ENCODE results near the gene CRMP1. TPM values are rescaled to one million over a fixed set of nuclear protein-coding genes. Genes with fewer than 3 reads are reported as not detected.
"Not testable (repeated sequence)": the region's sequence is repeated elsewhere in the genome, so short reads cannot be mapped to it uniquely, and the experiment has no call there.

Gene CRMP1
- total and polyA plus RNA-seq, 8 donors = 5.2 to 76.2 (median 64.0) TPM

DNA sequence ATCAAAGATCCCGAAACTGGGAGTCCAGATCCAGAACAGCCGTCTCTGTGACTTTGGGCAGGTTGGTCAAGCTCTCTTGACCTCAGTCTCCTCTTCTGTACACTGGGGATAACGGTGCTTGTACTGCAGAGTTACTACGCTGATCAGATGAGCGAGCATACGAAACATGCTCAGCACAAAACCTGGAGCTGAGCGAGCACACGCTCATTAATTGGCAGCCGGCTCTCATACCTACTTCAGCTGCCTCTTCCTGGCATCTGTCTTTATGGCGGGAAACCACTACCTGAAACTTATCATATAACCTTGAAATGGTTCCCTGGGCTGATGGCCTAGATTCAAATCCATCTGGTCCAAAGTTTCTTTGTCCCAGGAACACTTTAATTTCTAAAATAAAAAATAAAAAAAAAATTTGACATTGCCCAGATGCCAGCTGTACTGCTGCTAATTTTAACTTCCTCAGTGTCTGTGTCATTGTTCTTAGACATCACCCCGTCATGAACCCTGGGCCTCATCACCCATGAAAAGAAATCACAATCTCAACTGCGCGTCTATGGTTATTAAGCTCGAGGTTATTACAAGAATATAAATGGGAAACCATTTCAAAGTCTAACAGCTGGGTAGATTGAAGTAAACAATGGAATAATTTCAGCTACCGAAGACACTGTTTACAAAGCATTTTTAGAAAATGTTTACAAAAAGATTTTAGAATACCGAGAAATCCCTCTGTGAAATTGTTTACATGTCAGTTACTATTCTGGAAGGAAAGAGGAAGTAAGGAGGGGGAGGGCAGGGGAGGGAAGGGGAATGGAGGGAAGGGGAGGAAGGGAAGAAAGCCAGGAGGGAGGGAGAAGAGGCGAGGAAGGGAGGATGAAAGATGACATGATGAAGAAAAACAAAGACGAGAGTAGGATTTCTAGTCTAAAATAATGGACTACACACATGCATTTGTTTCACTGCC, 49.0 kb downstream of the CRMP1 start:
- H3K27ac ChIP-seq = no peak overlapping the region
- no peak for ATAC-seq
- TF ChIP-seq, protein P1, sequence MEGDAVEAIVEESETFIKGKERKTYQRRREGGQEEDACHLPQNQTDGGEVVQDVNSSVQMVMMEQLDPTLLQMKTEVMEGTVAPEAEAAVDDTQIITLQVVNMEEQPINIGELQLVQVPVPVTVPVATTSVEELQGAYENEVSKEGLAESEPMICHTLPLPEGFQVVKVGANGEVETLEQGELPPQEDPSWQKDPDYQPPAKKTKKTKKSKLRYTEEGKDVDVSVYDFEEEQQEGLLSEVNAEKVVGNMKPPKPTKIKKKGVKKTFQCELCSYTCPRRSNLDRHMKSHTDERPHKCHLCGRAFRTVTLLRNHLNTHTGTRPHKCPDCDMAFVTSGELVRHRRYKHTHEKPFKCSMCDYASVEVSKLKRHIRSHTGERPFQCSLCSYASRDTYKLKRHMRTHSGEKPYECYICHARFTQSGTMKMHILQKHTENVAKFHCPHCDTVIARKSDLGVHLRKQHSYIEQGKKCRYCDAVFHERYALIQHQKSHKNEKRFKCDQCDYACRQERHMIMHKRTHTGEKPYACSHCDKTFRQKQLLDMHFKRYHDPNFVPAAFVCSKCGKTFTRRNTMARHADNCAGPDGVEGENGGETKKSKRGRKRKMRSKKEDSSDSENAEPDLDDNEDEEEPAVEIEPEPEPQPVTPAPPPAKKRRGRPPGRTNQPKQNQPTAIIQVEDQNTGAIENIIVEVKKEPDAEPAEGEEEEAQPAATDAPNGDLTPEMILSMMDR (IDR thresholded peaks at IDR 0.05) = no peak
- no peaks in the 10 kb centered on the region for H3K27me3 ChIP-seq
- no peaks in the 10 kb centered on the region for H3K36me3 ChIP-seq
- intact Hi-C loops (cut with DNase I) = no loop called here
- DNase-seq = peak in 2 of 4 donors; percentile 31 to 59
- H3K4me3 ChIP-seq = no peak overlapping the region
- peaks cover 0 to 5% of the 10 kb centered on the region in 2 donors for H3K4me1 ChIP-seq
- no peaks in the 10 kb centered on the region for H3K9me3 ChIP-seq

DNA sequence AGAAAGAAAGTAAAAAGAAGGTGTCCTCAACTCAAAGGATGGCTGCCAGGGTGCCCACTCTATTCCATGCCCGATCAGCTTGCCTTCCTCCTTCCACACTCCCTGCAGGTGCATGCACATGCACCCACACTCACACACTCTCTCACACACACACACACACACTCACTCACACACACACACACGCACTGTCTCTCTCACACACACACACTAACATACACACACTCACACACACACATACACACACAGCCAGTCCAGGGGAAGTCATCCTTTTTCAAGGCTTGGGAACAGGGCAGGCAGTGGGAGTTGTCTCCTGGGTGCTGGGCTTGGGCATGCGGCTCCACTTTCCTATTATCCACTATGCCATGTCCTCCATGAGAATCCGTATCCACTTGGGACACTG, 50.4 kb downstream of the CRMP1 start:
- Histone ChIP-seq H3K27ac (no peak overlapping the region), H3K27me3 (no peaks in the 10 kb centered on the region), H3K9me3 (no peaks in the 10 kb centered on the region), H3K4me3 (no peak overlapping the region), H3K4me1 (peaks cover 0 to 5% of the 10 kb centered on the region in 2 donors), H3K36me3 (no peaks in the 10 kb centered on the region)
- TF ChIP-seq, protein P1 (IDR thresholded peaks at IDR 0.05) = no peak
- ATAC-seq (no peak), DNase-seq (no peak)
- intact Hi-C loops (cut with DNase I) = no loop called here

DNA sequence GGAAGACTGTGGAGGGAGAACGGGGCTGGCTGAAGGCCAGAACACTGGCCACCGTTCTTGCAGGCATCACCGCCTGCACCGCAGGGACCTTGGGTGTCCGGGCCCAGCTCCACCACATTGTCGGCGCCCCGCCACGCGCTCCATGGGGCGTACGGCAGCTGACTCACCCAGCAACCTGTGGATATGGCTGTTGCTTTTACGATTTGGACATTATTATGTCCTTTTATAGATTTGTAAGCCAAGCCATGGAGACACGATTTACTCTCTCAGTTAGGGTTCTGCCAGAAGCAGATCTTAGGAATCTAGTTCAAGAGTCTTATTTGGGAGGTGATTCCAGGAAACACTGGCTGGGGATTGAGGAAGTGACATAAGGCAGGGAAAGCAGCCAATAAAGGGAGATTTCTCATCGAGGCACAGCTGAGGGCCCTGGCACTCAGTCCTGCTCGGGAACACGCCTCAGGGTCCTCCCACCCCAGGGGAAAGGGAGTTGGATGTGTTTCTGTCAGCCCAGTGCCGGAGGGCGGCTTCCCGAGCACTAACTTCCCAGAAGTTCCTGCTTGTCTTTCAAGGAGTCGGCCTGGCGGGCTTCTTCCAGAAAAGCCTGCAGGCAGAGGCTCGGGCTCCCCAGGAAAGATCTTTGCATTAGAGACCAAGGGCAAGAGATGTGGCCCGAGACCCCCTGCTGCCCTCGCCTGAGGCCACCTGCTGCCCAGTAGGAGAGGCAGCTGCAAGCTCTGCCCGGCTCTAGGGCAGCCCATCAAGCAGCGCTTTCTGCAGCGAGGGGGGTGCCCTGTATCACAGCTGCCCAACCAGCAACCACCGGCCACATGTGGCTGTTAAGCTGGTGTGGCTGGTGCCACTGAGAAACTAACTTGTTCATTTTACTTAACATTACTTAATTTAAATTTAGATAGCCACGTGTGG, 52.9 kb downstream of the CRMP1 start:
- DNase-seq = peak in 2 of 4 donors; percentile 48 to 78
- H3K36me3 ChIP-seq = no peaks in the 10 kb centered on the region
- H3K9me3 ChIP-seq = no peaks in the 10 kb centered on the region
- H3K27ac ChIP-seq = no peak overlapping the region
- H3K4me1 ChIP-seq = peaks cover 0 to 5% of the 10 kb centered on the region in 2 donors
- TF ChIP-seq, protein P1 (IDR thresholded peaks at IDR 0.05) = no peak
- no peak overlapping the region for H3K4me3 ChIP-seq
- intact Hi-C loops (cut with DNase I) = no loop called here
- ATAC-seq = peak; percentile 47
- no peaks in the 10 kb centered on the region for H3K27me3 ChIP-seq

DNA sequence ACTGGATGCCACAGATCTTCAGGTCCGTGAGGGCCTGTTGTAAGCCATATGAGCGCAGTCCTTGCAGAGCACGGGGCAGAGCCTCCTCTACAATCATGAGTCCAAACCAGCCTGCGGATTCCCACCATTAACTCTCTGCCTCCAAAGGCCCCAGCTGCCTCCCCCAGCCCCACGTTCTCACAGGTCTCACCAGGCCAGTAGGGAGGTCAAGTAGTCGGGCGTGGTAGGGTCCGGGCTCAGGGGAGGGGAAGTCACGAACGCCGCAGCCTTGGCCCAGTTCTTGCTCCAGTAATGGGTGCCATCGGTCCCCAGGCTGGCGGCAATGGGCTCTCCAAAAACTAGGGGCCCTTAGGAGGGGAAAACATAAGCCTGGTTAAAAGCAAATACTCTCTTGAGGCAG, 53.6 kb downstream of the CRMP1 start:
- H3K27me3 ChIP-seq = no peaks in the 10 kb centered on the region
- TF ChIP-seq, protein P1 (IDR thresholded peaks at IDR 0.05) = no peak
- no peaks in the 10 kb centered on the region for H3K9me3 ChIP-seq
- no peak overlapping the region for H3K27ac ChIP-seq
- no peaks in the 10 kb centered on the region for H3K36me3 ChIP-seq
- no peak for DNase-seq
- intact Hi-C loops (cut with DNase I) = no loop called here
- no peak for ATAC-seq
- no peak overlapping the region for H3K4me3 ChIP-seq
- peaks cover 0 to 5% of the 10 kb centered on the region in 2 donors for H3K4me1 ChIP-seq

DNA sequence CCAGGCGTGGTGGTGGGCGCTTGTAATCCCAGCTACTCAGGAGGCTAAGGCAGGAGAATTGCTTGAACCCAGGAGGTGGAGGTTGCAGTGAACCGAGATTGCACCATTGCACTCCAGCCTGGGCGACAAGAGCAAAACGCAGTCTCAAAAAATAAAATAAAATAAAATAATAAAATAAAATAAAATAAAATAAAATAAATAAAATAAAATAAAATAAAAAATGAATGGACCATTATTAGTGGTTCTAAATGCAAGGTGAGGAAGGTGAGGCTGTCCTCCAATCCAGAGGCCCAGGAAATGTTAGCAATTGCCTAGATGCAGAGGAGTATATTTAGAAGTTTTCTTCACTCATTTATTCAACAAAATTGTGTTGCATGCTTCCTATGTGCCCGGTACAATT, 55.4 kb downstream of the CRMP1 start:
- H3K4me3 ChIP-seq; H3K9me3 ChIP-seq; H3K27me3 ChIP-seq; H3K4me1 ChIP-seq; H3K27ac ChIP-seq; intact Hi-C loops (cut with DNase I); H3K36me3 ChIP-seq; ATAC-seq; DNase-seq: not testable (repeated sequence)

All from left lung (tissue), 10 donors.